Fibroblast of lung (primary cell): ENCODE measurements around the gene MTERF4.

Source experiments
- CTCF ChIP-seq, 2 donors: IDR thresholded peaks in 1 of 2; conservative IDR thresholded peaks in 1 of 2; 1 replicate in 1 of 2; 2 replicates in 1 of 2; pipeline ENCODE4 v1.5.1; 2011 to 2012; ENCODE audit warnings: low read length in 2 of 2, control low read depth in 1 of 2, inconsistent platforms in 1 of 2, low read depth in 1 of 2, mild to moderate bottlenecking in 1 of 2
- EZH2 ChIP-seq: IDR thresholded peaks from 2 replicates; pipeline ENCODE4 v1.5.1; 2012; ENCODE audit warnings: low read length, control low read depth, mild to moderate bottlenecking; ENCODE audit errors: missing control alignments

- TF ChIP-seq CTCF (conservative IDR thresholded peaks at IDR 0.05 in 1 of 2, IDR thresholded peaks at IDR 0.05 in 1 of 2; ENCODE audit: low read depth in 1 of 2, low read length in 2 of 2) (no peak), EZH2 (no peak)
These were observed 5.1 kb downstream of the MTERF4 start for GRCh38 chr2:241096979-241097378.
